ENCODE measurements around the gene TMEM272. TPM values are rescaled to one million over a fixed set of nuclear protein-coding genes. Genes with fewer than 3 reads are reported as not detected.

TMEM272 gene
- total and polyA plus RNA-seq, 2 of the 13 experiments (the other 11 are each of a cell fraction or from before 2014, with no cell fraction given) = 0.37 to 0.62 TPM

DNA sequence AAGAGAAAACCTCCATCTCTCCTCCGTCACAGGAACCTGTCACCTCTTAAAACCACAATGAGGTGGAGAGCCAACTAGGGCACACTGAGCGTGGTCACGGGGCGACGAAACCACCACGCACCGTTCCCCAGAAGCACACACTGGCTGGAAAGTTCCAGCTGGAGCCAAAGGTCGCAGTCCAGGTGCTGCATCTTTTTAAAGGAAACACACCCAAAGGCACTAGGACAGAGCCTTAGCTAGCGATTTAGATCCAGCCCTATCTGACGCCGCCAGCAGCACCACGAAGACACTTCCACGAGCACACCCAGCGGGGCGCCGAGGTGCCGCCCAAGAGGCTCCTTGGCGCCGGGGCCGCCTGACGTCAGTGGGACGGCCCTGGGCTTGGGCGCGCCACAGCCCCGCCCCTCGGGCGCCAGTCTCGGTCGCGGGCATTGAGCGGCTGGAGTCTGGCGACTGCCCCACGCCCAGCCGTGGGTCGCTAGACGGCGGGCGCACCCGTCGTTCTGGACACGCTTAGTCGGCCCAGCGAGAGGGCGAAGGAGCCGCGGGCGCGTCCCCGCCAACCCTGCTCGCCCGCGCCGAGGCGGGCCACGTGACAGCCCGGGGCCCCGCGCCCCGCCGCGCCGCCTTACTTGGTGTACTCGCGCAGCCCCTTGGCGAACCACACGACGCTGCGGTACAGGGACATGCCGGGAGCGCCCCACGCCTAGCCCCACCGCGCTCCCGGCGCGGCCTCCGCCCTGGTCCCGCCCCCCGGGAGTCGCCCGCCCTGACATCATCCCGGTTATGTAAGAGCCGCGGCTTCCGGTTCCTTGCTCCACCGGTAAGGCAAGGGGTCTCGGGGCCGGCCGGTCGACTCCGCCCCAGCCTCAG lies 41.3 kb downstream of the TMEM272 start, which contains the start of gene DHRS12 (continued):
- no peak for TF ChIP-seq ZNF138 (CRISPR knock-in tag; IDR thresholded peaks at IDR 0.05; ENCODE audit: low read depth)
- TF ChIP-seq, protein P1, sequence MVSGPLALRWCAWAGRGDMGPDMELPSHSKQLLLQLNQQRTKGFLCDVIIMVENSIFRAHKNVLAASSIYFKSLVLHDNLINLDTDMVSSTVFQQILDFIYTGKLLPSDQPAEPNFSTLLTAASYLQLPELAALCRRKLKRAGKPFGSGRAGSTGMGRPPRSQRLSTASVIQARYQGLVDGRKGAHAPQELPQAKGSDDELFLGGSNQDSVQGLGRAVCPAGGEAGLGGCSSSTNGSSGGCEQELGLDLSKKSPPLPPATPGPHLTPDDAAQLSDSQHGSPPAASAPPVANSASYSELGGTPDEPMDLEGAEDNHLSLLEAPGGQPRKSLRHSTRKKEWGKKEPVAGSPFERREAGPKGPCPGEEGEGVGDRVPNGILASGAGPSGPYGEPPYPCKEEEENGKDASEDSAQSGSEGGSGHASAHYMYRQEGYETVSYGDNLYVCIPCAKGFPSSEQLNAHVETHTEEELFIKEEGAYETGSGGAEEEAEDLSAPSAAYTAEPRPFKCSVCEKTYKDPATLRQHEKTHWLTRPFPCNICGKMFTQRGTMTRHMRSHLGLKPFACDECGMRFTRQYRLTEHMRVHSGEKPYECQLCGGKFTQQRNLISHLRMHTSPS (CRISPR knock-in tag; IDR thresholded peaks at IDR 0.05; ENCODE audit: low read depth) = no peak
- TF ChIP-seq, protein P2, sequence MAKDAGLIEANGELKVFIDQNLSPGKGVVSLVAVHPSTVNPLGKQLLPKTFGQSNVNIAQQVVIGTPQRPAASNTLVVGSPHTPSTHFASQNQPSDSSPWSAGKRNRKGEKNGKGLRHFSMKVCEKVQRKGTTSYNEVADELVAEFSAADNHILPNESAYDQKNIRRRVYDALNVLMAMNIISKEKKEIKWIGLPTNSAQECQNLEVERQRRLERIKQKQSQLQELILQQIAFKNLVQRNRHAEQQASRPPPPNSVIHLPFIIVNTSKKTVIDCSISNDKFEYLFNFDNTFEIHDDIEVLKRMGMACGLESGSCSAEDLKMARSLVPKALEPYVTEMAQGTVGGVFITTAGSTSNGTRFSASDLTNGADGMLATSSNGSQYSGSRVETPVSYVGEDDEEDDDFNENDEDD (CRISPR knock-in tag; IDR thresholded peaks at IDR 0.05; ENCODE audit: borderline replicate concordance) = peak; percentile 84; the same call in 1 of the 2 replicates
- no peak for TF ChIP-seq ADNP (CRISPR knock-in tag; IDR thresholded peaks at IDR 0.05)
- TF ChIP-seq HMGXB4 (CRISPR knock-in tag; IDR thresholded peaks at IDR 0.05; ENCODE audit: borderline replicate concordance in 1 of 2, low read depth in 1 of 2) = peak in 1 of 2 experiments; percentile 44; a peak in 1 of 4 replicates
- TF ChIP-seq ZNF337 (CRISPR knock-in tag; IDR thresholded peaks at IDR 0.05; ENCODE audit: borderline replicate concordance, low read depth) = peak; percentile 41; the same call in 1 of the 2 replicates
- TF ChIP-seq ZNF431 (CRISPR knock-in tag; IDR thresholded peaks at IDR 0.05; ENCODE audit: borderline replicate concordance, low read depth) = peak; percentile 70; the same call in 1 of the 2 replicates
- TF ChIP-seq ZNF136 (CRISPR knock-in tag; IDR thresholded peaks at IDR 0.05; ENCODE audit: low read depth) = no peak
- TF ChIP-seq ZNF83 (CRISPR knock-in tag; IDR thresholded peaks at IDR 0.05; ENCODE audit: borderline replicate concordance) = no peak
- no peak; the same call in 1 of the 2 replicates for TF ChIP-seq NCOR1 (IDR thresholded peaks at IDR 0.05; ENCODE audit: borderline replicate concordance, low read length)
- peak; percentile 76; the same call in 1 of the 2 replicates for TF ChIP-seq ETV6 (CRISPR knock-in tag; conservative IDR thresholded peaks at IDR 0.05)
- TF ChIP-seq RAD51 (IDR thresholded peaks at IDR 0.05; ENCODE audit: borderline replicate concordance) = no peak
- TF ChIP-seq, protein P3, sequence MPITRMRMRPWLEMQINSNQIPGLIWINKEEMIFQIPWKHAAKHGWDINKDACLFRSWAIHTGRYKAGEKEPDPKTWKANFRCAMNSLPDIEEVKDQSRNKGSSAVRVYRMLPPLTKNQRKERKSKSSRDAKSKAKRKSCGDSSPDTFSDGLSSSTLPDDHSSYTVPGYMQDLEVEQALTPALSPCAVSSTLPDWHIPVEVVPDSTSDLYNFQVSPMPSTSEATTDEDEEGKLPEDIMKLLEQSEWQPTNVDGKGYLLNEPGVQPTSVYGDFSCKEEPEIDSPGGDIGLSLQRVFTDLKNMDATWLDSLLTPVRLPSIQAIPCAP (CRISPR knock-in tag; IDR thresholded peaks at IDR 0.05; ENCODE audit: low read depth) = no peak
- no peak for TF ChIP-seq NFE2 (CRISPR knock-in tag; IDR thresholded peaks at IDR 0.05)
- no peak for TF ChIP-seq FOXP1 (IDR thresholded peaks at IDR 0.05)
- no peak for TF ChIP-seq FOXP1 (CRISPR knock-in tag; IDR thresholded peaks at IDR 0.05)
- no peak; the same call in 1 of the 2 replicates for TF ChIP-seq EED (CRISPR knock-in tag; IDR thresholded peaks at IDR 0.05)
- no peak for TF ChIP-seq ZKSCAN1 (IDR thresholded peaks at IDR 0.05; ENCODE audit: low read length)
- no peak; the same call in 1 of the 2 replicates for TF ChIP-seq TMF1 (CRISPR knock-in tag; IDR thresholded peaks at IDR 0.05; ENCODE audit: low read depth)
- TF ChIP-seq ZUFSP (CRISPR knock-in tag; IDR thresholded peaks at IDR 0.05; ENCODE audit: borderline replicate concordance) = no peak
- TF ChIP-seq ZNF788 (CRISPR knock-in tag; IDR thresholded peaks at IDR 0.05; ENCODE audit: borderline replicate concordance) = no peak; the same call in 1 of the 2 replicates
- peak; percentile 31; the same call in 1 of the 2 replicates for TF ChIP-seq ZBTB21 (CRISPR knock-in tag; IDR thresholded peaks at IDR 0.05)

Measured in HepG2 (cell line).